ENCODE measurements around the gene FBXO21. TPM values are rescaled to one million over a fixed set of nuclear protein-coding genes. Genes with fewer than 3 reads are reported as not detected.

The FBXO21 gene
- total and polyA plus RNA-seq, 9 donors: 47.8 to 287 (median 116) TPM

DNA sequence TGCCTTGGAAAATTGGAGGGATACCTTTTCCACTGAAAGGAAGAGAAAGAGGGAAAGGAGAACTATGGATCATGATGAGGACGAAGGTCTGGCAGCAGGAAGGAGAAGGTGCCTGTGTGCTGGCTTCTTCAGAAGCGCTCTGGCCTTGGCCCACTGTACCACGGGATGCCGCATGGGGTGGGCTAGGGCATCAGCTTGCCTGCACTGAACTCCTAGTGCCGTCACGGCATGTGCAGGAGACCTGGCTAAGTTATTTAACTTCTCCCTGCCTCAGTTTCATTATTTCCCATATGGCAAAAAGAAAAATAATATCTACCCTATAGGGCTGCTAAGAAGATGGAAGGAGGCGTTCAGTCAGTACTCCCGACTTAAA, 28.1 kb downstream of the FBXO21 start:
- Histone ChIP-seq H3K27me3 (no peaks in the 10 kb centered on the region), H3K4me1 (ENCODE audit: insufficient read depth) (peaks cover 10% of the 10 kb centered on the region), H3K36me3 (no peaks in the 10 kb centered on the region), H3K9me3 (no peaks in the 10 kb centered on the region), H3K27ac (no peak overlapping the region), H3K4me3 (no peak overlapping the region)
- intact Hi-C loops (cut with DNase I): no loop called here
- peak in 1 of 5 donors; percentile 46 for DNase-seq
- TF ChIP-seq POLR2A (IDR thresholded peaks at IDR 0.05) (no peak), EP300 (IDR thresholded peaks at IDR 0.05) (no peak)
- TF ChIP-seq, protein P1, sequence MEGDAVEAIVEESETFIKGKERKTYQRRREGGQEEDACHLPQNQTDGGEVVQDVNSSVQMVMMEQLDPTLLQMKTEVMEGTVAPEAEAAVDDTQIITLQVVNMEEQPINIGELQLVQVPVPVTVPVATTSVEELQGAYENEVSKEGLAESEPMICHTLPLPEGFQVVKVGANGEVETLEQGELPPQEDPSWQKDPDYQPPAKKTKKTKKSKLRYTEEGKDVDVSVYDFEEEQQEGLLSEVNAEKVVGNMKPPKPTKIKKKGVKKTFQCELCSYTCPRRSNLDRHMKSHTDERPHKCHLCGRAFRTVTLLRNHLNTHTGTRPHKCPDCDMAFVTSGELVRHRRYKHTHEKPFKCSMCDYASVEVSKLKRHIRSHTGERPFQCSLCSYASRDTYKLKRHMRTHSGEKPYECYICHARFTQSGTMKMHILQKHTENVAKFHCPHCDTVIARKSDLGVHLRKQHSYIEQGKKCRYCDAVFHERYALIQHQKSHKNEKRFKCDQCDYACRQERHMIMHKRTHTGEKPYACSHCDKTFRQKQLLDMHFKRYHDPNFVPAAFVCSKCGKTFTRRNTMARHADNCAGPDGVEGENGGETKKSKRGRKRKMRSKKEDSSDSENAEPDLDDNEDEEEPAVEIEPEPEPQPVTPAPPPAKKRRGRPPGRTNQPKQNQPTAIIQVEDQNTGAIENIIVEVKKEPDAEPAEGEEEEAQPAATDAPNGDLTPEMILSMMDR (IDR thresholded peaks at IDR 0.05): no peak
- WGBS, 3 donors: 39 to 45% (median 44%) methylated on average over 8 of the region's 8 CpGs

DNA sequence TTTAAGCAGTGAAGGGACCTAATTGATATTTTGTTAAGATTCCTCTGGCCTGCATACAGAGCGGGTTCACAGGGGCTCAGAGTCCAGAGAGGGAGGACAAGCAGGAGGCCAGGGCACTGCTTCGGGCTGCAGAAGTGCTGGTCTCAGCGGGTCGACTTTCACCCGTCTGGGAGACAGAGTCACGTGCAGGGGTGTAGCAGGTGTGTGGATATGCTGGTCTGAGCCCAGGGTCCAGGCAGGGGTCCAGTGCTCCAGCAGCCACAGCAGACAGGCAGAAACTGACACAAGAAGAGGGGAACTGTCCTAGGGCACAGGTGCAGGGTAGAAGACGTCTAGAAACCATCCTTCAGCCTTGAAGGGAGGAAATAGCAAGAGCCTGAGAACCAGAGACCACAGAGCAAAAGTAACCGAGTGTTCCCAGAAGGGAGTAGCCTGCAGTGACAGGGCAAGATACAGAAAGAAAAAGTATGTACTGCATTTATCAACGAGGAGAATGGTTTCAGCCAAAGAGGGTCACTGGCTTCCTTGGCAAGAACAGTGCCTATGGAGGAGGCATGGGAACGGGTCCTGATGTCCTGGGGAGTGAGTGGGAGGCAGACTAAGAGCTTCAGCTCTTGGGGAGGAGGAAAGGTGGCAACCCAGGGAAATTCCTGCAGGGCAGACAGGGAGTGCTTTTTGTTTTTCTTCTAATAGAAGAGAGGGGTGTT, 28.7 kb downstream of the FBXO21 start:
- Histone ChIP-seq H3K36me3 (no peaks in the 10 kb centered on the region), H3K9me3 (no peaks in the 10 kb centered on the region), H3K27ac (no peak overlapping the region), H3K27me3 (no peaks in the 10 kb centered on the region), H3K4me1 (ENCODE audit: insufficient read depth) (peaks cover 10% of the 10 kb centered on the region), H3K4me3 (no peak overlapping the region)
- DNase-seq: peak in 2 of 5 donors; percentile 66 to 74
- 34 to 38% (median 36%) methylated on average over 10 of the region's 10 CpGs for WGBS, 3 donors
- intact Hi-C loops (cut with DNase I): no loop called here
- no peak for TF ChIP-seq POLR2A (IDR thresholded peaks at IDR 0.05)
- TF ChIP-seq, protein P1 (IDR thresholded peaks at IDR 0.05): no peak
- TF ChIP-seq EP300 (IDR thresholded peaks at IDR 0.05): no peak

DNA sequence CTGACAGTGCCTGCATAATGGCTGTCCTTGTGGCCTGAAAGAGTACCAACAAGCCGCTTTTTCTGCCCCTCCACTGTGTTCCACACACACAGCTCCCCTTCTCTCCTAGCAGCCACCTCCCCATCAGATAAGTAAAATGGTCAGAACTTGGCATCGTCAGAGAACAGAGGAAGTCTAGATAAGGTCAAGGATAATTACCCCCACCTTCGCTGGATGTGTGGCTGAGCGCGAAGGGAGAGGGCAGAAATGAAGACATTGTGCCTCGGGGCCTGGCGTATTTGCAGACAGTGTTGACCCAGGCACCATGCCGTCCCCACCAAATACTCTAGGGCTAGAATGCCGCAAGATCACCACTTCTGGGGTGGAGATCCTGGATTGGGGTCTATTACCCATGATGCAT, 30.6 kb downstream of the FBXO21 start:
- H3K27ac ChIP-seq: no peak overlapping the region
- no peaks in the 10 kb centered on the region for H3K36me3 ChIP-seq
- H3K4me3 ChIP-seq: no peak overlapping the region
- no peak for DNase-seq
- intact Hi-C loops (cut with DNase I): no loop called here
- TF ChIP-seq POLR2A (IDR thresholded peaks at IDR 0.05) (no peak), EP300 (IDR thresholded peaks at IDR 0.05) (no peak)
- TF ChIP-seq, protein P1 (IDR thresholded peaks at IDR 0.05): no peak
- H3K4me1 ChIP-seq (ENCODE audit: insufficient read depth): peaks cover 10% of the 10 kb centered on the region
- no peaks in the 10 kb centered on the region for H3K27me3 ChIP-seq
- H3K9me3 ChIP-seq: no peaks in the 10 kb centered on the region
- WGBS, 3 donors: 85 to 88% (median 87%) methylated on average over 9 of the region's 9 CpGs

DNA sequence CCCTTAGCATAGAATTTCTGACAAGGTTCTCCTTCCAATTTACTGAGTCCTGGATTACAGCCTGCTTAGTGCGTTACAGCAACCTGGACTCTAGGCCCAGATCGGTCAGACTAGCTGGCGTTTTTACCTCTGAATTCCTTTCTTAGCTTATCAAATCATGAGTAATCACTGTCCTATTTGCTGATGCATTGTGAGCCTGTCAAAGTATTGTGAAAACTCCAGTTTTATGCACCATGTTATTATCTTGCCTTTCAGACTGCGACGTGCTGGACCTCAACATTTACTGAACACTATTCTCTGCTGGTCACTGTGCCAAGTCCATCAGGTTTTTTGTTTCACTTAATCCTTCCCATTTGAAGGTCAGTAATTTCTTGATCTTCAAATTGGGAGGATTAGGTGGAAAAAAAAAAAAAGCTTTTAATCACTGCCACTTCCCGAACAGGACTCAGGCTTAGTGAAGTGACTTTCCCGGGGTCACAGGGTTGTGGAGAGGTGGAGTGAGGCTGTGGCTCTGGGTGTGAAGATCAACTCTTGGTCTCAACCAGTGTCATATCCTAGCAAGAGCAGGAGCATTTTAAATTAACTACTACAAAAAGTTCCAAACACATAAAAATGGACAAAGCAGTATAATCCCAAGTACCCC, 31.2 kb downstream of the FBXO21 start:
- no peak overlapping the region for H3K4me3 ChIP-seq
- H3K9me3 ChIP-seq: no peaks in the 10 kb centered on the region
- TF ChIP-seq POLR2A (IDR thresholded peaks at IDR 0.05): no peak
- TF ChIP-seq, protein P1 (IDR thresholded peaks at IDR 0.05): no peak
- TF ChIP-seq EP300 (IDR thresholded peaks at IDR 0.05): no peak
- H3K4me1 ChIP-seq (ENCODE audit: insufficient read depth): peaks cover 10% of the 10 kb centered on the region
- no peak for DNase-seq
- intact Hi-C loops (cut with DNase I): no loop called here
- H3K27me3 ChIP-seq: no peaks in the 10 kb centered on the region
- no peak overlapping the region for H3K27ac ChIP-seq
- no peaks in the 10 kb centered on the region for H3K36me3 ChIP-seq
- 51 to 73% (median 55%) methylated on average over 7 of the region's 7 CpGs for WGBS, 3 donors
